ENCODE measurements around the gene SIRT2.
A peak's percentile ranks its signal among the peaks of the same experiment; 100 is the strongest.

DNA sequence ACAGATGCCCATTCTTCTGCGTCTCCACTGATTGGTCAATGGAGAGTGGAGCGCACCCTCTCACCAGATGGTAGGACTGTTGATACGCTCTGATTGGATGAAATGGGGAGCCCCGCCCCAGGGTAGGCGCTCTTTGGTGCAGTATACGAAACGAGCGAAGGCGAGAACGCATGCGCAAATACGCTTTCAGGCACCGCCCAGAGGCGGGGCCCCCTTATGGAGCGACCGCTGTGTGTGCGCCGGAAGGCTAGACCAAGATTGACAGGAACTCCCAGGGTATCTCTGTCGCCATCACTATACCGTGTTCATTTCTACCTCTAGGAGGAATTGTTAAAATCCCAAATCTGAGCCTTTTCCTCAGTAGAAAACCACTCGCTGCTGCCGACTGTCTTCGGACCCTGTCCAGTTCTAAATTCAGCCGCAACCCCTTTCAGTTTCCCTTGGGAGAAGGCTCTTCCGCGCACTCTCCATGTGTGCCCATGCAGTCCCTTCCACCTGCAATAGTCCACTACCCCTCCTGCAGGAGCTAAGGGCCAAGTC lies 48.9 kb downstream of the SIRT2 start:
- TF ChIP-seq, protein P1, sequence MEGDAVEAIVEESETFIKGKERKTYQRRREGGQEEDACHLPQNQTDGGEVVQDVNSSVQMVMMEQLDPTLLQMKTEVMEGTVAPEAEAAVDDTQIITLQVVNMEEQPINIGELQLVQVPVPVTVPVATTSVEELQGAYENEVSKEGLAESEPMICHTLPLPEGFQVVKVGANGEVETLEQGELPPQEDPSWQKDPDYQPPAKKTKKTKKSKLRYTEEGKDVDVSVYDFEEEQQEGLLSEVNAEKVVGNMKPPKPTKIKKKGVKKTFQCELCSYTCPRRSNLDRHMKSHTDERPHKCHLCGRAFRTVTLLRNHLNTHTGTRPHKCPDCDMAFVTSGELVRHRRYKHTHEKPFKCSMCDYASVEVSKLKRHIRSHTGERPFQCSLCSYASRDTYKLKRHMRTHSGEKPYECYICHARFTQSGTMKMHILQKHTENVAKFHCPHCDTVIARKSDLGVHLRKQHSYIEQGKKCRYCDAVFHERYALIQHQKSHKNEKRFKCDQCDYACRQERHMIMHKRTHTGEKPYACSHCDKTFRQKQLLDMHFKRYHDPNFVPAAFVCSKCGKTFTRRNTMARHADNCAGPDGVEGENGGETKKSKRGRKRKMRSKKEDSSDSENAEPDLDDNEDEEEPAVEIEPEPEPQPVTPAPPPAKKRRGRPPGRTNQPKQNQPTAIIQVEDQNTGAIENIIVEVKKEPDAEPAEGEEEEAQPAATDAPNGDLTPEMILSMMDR (IDR thresholded peaks at IDR 0.05) = peak in 3 of 12 donors; percentile 8 to 23 (median 20)
- TF ChIP-seq POLR2A (IDR thresholded peaks at IDR 0.05) = peak; percentile 19 to 84
